ENCODE measurements around the gene FSIP1. TPM values are rescaled to one million over a fixed set of nuclear protein-coding genes. Genes with fewer than 3 reads are reported as not detected.

The FSIP1 gene
- total RNA-seq, 1 donor from 2014 or later: 0.54 TPM

DNA sequence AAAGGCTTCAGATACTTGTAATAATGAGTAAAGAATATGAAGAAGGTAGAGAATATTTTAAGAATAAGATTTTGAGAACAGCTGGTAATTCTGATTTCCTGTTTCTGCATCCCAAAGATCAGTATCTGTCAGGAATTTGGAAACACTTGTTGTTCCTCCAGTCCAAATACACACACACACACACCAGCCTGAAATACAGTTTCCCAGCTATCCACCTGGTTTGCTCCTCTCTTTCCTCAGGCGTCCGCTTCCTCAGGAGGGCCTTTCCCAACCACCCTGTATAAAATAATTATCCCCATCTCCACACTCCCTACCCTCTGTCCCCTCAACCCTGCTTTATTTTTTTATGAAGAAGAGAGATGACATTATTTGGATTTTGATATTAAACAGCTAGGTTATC, 2.0 kb upstream of the FSIP1 start:
- H3K36me3 Mint-ChIP-seq (ENCODE audit: unreplicated experiment): no peaks in the 10 kb centered on the region
- H3K27me3 Mint-ChIP-seq (ENCODE audit: unreplicated experiment): no peaks in the 10 kb centered on the region
- peak overlapping the region; percentile 16 for H3K4me3 Mint-ChIP-seq (ENCODE audit: unreplicated experiment)
- H3K27ac Mint-ChIP-seq (ENCODE audit: unreplicated experiment): no peak overlapping the region
- peaks cover 54% of the 10 kb centered on the region for H3K4me1 Mint-ChIP-seq (ENCODE audit: unreplicated experiment)
- no peak for DNase-seq (ENCODE audit: extremely low spot score, unreplicated experiment)
- no peaks in the 10 kb centered on the region for H3K9me3 Mint-ChIP-seq (ENCODE audit: unreplicated experiment)
- TF ChIP-seq CTCF (IDR thresholded peaks at IDR 0.05): no peak

DNA sequence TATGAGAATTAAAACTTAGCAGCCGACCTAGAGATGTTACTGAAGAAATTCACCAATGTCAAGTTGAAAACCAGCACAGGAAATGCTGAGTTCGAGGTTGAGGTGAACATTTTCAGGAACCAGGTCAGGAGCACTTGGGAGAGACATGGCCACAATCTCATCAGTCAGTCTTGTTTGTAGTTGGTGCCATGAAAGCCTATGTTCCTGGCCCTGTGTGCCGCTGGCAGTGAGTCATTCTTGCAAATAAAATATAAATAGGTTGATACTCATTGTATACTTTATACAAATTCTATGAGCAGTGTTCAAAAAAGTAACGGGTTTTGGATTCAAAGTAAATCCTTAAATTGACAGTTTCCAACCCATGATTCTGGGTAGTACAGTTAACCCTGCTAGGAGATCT, 1.5 kb upstream of the FSIP1 start:
- H3K9me3 Mint-ChIP-seq (ENCODE audit: unreplicated experiment): no peaks in the 10 kb centered on the region
- H3K27ac Mint-ChIP-seq (ENCODE audit: unreplicated experiment): no peak overlapping the region
- no peaks in the 10 kb centered on the region for H3K36me3 Mint-ChIP-seq (ENCODE audit: unreplicated experiment)
- no peak for DNase-seq (ENCODE audit: extremely low spot score, unreplicated experiment)
- H3K27me3 Mint-ChIP-seq (ENCODE audit: unreplicated experiment): no peaks in the 10 kb centered on the region
- H3K4me1 Mint-ChIP-seq (ENCODE audit: unreplicated experiment): peaks cover 48% of the 10 kb centered on the region
- H3K4me3 Mint-ChIP-seq (ENCODE audit: unreplicated experiment): peak overlapping the region; percentile 95
- no peak for TF ChIP-seq CTCF (IDR thresholded peaks at IDR 0.05)

GRCh38 chr15:39783244-39783820, 691 bp upstream of the FSIP1 start:
- no peak for DNase-seq (ENCODE audit: extremely low spot score, unreplicated experiment)
- H3K9me3 Mint-ChIP-seq (ENCODE audit: unreplicated experiment): no peaks in the 10 kb centered on the region
- no peaks in the 10 kb centered on the region for H3K27me3 Mint-ChIP-seq (ENCODE audit: unreplicated experiment)
- H3K36me3 Mint-ChIP-seq (ENCODE audit: unreplicated experiment): no peaks in the 10 kb centered on the region
- H3K4me1 Mint-ChIP-seq (ENCODE audit: unreplicated experiment): peaks cover 40% of the 10 kb centered on the region
- TF ChIP-seq CTCF (IDR thresholded peaks at IDR 0.05): no peak
- H3K4me3 Mint-ChIP-seq (ENCODE audit: unreplicated experiment): peak overlapping the region; percentile 95
- H3K27ac Mint-ChIP-seq (ENCODE audit: unreplicated experiment): peak overlapping the region; percentile 95

- Mint-ChIP-seq H3K36me3 (ENCODE audit: unreplicated experiment) (no peaks in the 10 kb centered on the region), H3K27me3 (ENCODE audit: unreplicated experiment) (peaks cover 8% of the 10 kb centered on the region), H3K9me3 (ENCODE audit: unreplicated experiment) (no peaks in the 10 kb centered on the region), H3K27ac (ENCODE audit: unreplicated experiment) (peak overlapping the region; percentile 95), H3K4me1 (ENCODE audit: unreplicated experiment) (peaks cover 28% of the 10 kb centered on the region), H3K4me3 (ENCODE audit: unreplicated experiment) (peak overlapping the region; percentile 95)
- no peak for TF ChIP-seq CTCF (IDR thresholded peaks at IDR 0.05)
- DNase-seq (ENCODE audit: extremely low spot score, unreplicated experiment): no peak
Measured at GRCh38 chr15:39781967-39782302, 706 bp downstream of the FSIP1 start.

GRCh38 chr15:39781147-39781966, 1.3 kb downstream of the FSIP1 start:
- TF ChIP-seq CTCF (IDR thresholded peaks at IDR 0.05): no peak
- H3K27me3 Mint-ChIP-seq (ENCODE audit: unreplicated experiment): peaks cover 8% of the 10 kb centered on the region
- no peak overlapping the region for H3K27ac Mint-ChIP-seq (ENCODE audit: unreplicated experiment)
- H3K36me3 Mint-ChIP-seq (ENCODE audit: unreplicated experiment): no peaks in the 10 kb centered on the region
- H3K9me3 Mint-ChIP-seq (ENCODE audit: unreplicated experiment): no peaks in the 10 kb centered on the region
- peaks cover 22% of the 10 kb centered on the region for H3K4me1 Mint-ChIP-seq (ENCODE audit: unreplicated experiment)
- DNase-seq (ENCODE audit: extremely low spot score, unreplicated experiment): no peak
- peak overlapping the region; percentile 95 for H3K4me3 Mint-ChIP-seq (ENCODE audit: unreplicated experiment)

Measured in osteocyte (in vitro differentiated cells).